Measurements from ENCODE around the gene ISG15.

The ISG15 gene

GRCh38 chr1:1013105-1013921 lies at the start of gene ISG15:
Gene ISG15, plus strand, starts transcription at chr1:1013497. Its CDS starts 77 bp downstream, at chr1:1013574.
- DNase-seq, result peak; percentile 96 to 97

- no peak for DNase-seq
Observed at GRCh38 chr1:963746-964525, 49.4 kb upstream of the ISG15 start.

GRCh38 chr1:964691-965525 lies 48.4 kb upstream of the ISG15 start:
- DNase-seq, result no peak

- DNase-seq, result no peak
Observed at GRCh38 chr1:965526-966134, 47.7 kb upstream of the ISG15 start.

- DNase-seq, result peak in 1 of 2 donors; percentile 28
Observed at GRCh38 chr1:966135-966703, 47.1 kb upstream of the ISG15 start, which contains the start of gene PLEKHN1. Gene PLEKHN1, plus strand, starts transcription at chr1:966482. Its CDS starts 50 bp downstream, at chr1:966532.

- DNase-seq, result peak; percentile 56 to 73
Observed at GRCh38 chr1:966704-967300, 46.5 kb upstream of the ISG15 start.

- DNase-seq, result no peak
Observed at GRCh38 chr1:967466-968343, 45.6 kb upstream of the ISG15 start.

GRCh38 chr1:969260-969855 lies 43.9 kb upstream of the ISG15 start:
- DNase-seq, result no peak

- DNase-seq, result no peak
Observed at GRCh38 chr1:970242-970972, 42.9 kb upstream of the ISG15 start.

- DNase-seq, result no peak
Observed at GRCh38 chr1:970973-971730, 42.1 kb upstream of the ISG15 start.

GRCh38 chr1:971751-972506 lies 41.4 kb upstream of the ISG15 start:
- no peak for DNase-seq

GRCh38 chr1:972726-973458 lies 40.4 kb upstream of the ISG15 start:
- DNase-seq, result no peak

- no peak for DNase-seq
Observed at GRCh38 chr1:973459-974292, 39.6 kb upstream of the ISG15 start.

GRCh38 chr1:974293-974640 lies 39.0 kb upstream of the ISG15 start:
- no peak for DNase-seq

- DNase-seq, result no peak
Observed at GRCh38 chr1:974687-975328, 38.5 kb upstream of the ISG15 start.

GRCh38 chr1:975365-975764 lies 37.9 kb upstream of the ISG15 start:
- no peak for DNase-seq

All from CD4-positive, alpha-beta T cell treated with Interferon alpha-2 for 1 hour (primary cell).